ENCODE results near the gene PTPN14.

PTPN14 gene

DNA sequence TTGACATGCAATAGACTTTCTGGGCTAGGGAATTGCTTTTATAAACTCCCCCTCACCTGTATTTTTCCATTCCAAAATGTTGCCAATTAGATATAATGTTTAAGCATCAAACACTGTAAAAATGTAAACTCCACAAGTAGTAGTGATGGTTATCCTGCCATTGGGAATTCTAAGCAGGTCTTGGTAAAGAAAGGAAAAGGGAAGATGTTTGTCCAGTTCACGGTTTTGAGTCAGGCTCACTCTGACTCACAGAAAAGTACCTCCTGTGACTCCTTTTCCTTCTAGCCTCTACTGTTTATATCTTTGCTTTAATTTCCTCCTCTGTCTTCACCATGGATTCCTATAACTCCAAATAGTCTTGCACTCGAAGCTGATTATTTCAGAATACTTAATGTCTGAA is 19.0 kb upstream of the PTPN14 start:
- H4K20me1 ChIP-seq (ENCODE audit: insufficient read depth, low read length) = no peaks in the 10 kb centered on the region
- H3K79me2 ChIP-seq (ENCODE audit: insufficient read depth, low read length) = no peaks in the 10 kb centered on the region
- DNase-seq = no peak
- H3K4me3 ChIP-seq (ENCODE audit: low read depth in 1 of 2, low read length in 2 of 2) = no peak overlapping the region
- no peaks in the 10 kb centered on the region for H3K36me3 ChIP-seq (ENCODE audit: insufficient read depth, low read length)
- H3K9ac ChIP-seq (ENCODE audit: low read depth, low read length) = no peak overlapping the region
- H3K4me2 ChIP-seq (ENCODE audit: insufficient read depth, low read length) = no peak overlapping the region
- no peaks in the 10 kb centered on the region for H3K27me3 ChIP-seq (ENCODE audit: insufficient read depth, low read length, poor library complexity)
- no peaks in the 10 kb centered on the region for H3K4me1 ChIP-seq (ENCODE audit: insufficient read depth, low read length)
- H2AFZ ChIP-seq (ENCODE audit: low read depth, low read length) = no peak overlapping the region
- ATAC-seq (ENCODE audit: insufficient read depth, low read depth) = no peak
- no peak overlapping the region for H3K27ac ChIP-seq (ENCODE audit: low read length)
- no peaks in the 10 kb centered on the region for H3K9me3 ChIP-seq (ENCODE audit: insufficient read depth, low read length, severe bottlenecking)
- no peak for TF ChIP-seq EZH2 (IDR thresholded peaks at IDR 0.05; ENCODE audit: borderline replicate concordance, low read depth, low read length, severe bottlenecking)
- TF ChIP-seq, protein P1, sequence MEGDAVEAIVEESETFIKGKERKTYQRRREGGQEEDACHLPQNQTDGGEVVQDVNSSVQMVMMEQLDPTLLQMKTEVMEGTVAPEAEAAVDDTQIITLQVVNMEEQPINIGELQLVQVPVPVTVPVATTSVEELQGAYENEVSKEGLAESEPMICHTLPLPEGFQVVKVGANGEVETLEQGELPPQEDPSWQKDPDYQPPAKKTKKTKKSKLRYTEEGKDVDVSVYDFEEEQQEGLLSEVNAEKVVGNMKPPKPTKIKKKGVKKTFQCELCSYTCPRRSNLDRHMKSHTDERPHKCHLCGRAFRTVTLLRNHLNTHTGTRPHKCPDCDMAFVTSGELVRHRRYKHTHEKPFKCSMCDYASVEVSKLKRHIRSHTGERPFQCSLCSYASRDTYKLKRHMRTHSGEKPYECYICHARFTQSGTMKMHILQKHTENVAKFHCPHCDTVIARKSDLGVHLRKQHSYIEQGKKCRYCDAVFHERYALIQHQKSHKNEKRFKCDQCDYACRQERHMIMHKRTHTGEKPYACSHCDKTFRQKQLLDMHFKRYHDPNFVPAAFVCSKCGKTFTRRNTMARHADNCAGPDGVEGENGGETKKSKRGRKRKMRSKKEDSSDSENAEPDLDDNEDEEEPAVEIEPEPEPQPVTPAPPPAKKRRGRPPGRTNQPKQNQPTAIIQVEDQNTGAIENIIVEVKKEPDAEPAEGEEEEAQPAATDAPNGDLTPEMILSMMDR (IDR thresholded peaks at IDR 0.05; ENCODE audit: borderline replicate concordance, extremely low read depth, low read length, poor library complexity, severe bottlenecking) = no peak

DNA sequence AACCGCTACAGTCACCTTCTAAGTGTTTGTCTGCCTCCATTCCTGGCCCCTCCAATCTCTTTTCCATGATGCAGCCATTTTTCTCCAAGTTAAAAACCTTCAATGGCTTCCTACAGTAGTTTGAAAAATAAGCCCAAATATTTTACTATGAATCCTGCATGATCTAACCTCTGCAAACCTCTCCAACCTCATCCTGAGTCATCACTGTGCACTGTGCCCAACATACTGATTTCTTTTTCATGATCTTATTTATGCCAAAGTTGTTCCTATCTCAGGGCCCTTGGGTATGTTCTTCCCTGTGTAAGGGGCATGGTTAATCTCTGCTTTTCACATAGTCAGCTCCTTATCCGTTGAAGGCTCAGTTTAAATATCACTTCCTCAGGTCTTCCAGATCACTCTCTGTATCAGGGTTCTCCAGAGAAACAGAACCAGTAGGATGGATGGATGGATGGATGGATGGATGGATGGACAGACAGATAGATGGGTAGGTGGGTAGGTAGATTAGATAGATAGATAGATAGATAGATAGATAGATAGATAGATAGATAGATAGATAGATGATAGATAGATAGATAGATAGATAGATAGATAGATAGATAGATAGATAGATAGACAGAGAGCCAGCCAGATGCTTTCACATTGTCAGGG is 18.1 kb upstream of the PTPN14 start:
- H3K4me1 ChIP-seq (ENCODE audit: insufficient read depth, low read length) = no peaks in the 10 kb centered on the region
- H3K36me3 ChIP-seq (ENCODE audit: insufficient read depth, low read length) = no peaks in the 10 kb centered on the region
- H3K27ac ChIP-seq (ENCODE audit: low read length) = no peak overlapping the region
- no peaks in the 10 kb centered on the region for H3K79me2 ChIP-seq (ENCODE audit: insufficient read depth, low read length)
- H2AFZ ChIP-seq (ENCODE audit: low read depth, low read length) = no peak overlapping the region
- no peaks in the 10 kb centered on the region for H3K27me3 ChIP-seq (ENCODE audit: insufficient read depth, low read length, poor library complexity)
- H3K4me2 ChIP-seq (ENCODE audit: insufficient read depth, low read length) = no peak overlapping the region
- H3K4me3 ChIP-seq (ENCODE audit: low read depth in 1 of 2, low read length in 2 of 2) = no peak overlapping the region
- ATAC-seq (ENCODE audit: insufficient read depth, low read depth) = no peak
- DNase-seq = no peak
- TF ChIP-seq, protein P1 (IDR thresholded peaks at IDR 0.05; ENCODE audit: borderline replicate concordance, extremely low read depth, low read length, poor library complexity, severe bottlenecking) = no peak
- TF ChIP-seq EZH2 (IDR thresholded peaks at IDR 0.05; ENCODE audit: borderline replicate concordance, low read depth, low read length, severe bottlenecking) = no peak
- H3K9ac ChIP-seq (ENCODE audit: low read depth, low read length) = no peak overlapping the region
- H4K20me1 ChIP-seq (ENCODE audit: insufficient read depth, low read length) = no peaks in the 10 kb centered on the region
- H3K9me3 ChIP-seq (ENCODE audit: insufficient read depth, low read length, severe bottlenecking) = no peaks in the 10 kb centered on the region

GRCh38 chr1:214568328-214568727 is 16.9 kb upstream of the PTPN14 start:
- Histone ChIP-seq H3K79me2 (ENCODE audit: insufficient read depth, low read length) (no peaks in the 10 kb centered on the region), H3K4me1 (ENCODE audit: insufficient read depth, low read length) (no peaks in the 10 kb centered on the region), H3K4me3 (ENCODE audit: low read depth in 1 of 2, low read length in 2 of 2) (no peak overlapping the region), H3K4me2 (ENCODE audit: insufficient read depth, low read length) (no peak overlapping the region), H4K20me1 (ENCODE audit: insufficient read depth, low read length) (no peaks in the 10 kb centered on the region), H3K27ac (ENCODE audit: low read length) (no peak overlapping the region), H3K36me3 (ENCODE audit: insufficient read depth, low read length) (no peaks in the 10 kb centered on the region), H3K9me3 (ENCODE audit: insufficient read depth, low read length, severe bottlenecking) (no peaks in the 10 kb centered on the region), H2AFZ (ENCODE audit: low read depth, low read length) (no peak overlapping the region), H3K27me3 (ENCODE audit: insufficient read depth, low read length, poor library complexity) (no peaks in the 10 kb centered on the region), H3K9ac (ENCODE audit: low read depth, low read length) (no peak overlapping the region)
- ATAC-seq (ENCODE audit: insufficient read depth, low read depth) (no peak), DNase-seq (no peak)
- no peak for TF ChIP-seq EZH2 (IDR thresholded peaks at IDR 0.05; ENCODE audit: borderline replicate concordance, low read depth, low read length, severe bottlenecking)
- TF ChIP-seq, protein P1 (IDR thresholded peaks at IDR 0.05; ENCODE audit: borderline replicate concordance, extremely low read depth, low read length, poor library complexity, severe bottlenecking) = no peak
